GM10248 (cell line): Measurements from ENCODE around the gene ARF5.

Experiments used
- CTCF ChIA-PET: fragments of 300-600 bp; sonication (Branson Sonifier 250); formaldehyde crosslinking; extraction: SDS; loops from one replicate; lab custom pipeline; 2021; ENCODE audit warnings: antibody characterized with exemption; lab: Yijun Ruan, JAX
- POLR2A ChIA-PET: fragments of 350-650 bp; sonication (Branson Sonifier 250); formaldehyde crosslinking; extraction: SDS; loops from one replicate; lab custom pipeline; 2020; ENCODE audit warnings: antibody characterized with exemption; lab: Yijun Ruan, JAX
- DNase-seq: peaks from one replicate; pipeline ENCODE4 v3.0.0; 2012; ENCODE audit errors: extremely low spot score
- TF ChIP-seq, protein P1 (sequence below): IDR thresholded peaks from 2 replicates; pipeline ENCODE4 v1.5.1; 2012; ENCODE audit warnings: mild to moderate bottlenecking, low read depth; ENCODE audit errors: extremely low read depth, missing control alignments, control extremely low read depth

ARF5 gene

GRCh38 chr7:127625331-127625730 is 37.1 kb downstream of the ARF5 start:
- CTCF ChIA-PET = no interaction called here
- DNase-seq = no peak
- TF ChIP-seq, protein P1, sequence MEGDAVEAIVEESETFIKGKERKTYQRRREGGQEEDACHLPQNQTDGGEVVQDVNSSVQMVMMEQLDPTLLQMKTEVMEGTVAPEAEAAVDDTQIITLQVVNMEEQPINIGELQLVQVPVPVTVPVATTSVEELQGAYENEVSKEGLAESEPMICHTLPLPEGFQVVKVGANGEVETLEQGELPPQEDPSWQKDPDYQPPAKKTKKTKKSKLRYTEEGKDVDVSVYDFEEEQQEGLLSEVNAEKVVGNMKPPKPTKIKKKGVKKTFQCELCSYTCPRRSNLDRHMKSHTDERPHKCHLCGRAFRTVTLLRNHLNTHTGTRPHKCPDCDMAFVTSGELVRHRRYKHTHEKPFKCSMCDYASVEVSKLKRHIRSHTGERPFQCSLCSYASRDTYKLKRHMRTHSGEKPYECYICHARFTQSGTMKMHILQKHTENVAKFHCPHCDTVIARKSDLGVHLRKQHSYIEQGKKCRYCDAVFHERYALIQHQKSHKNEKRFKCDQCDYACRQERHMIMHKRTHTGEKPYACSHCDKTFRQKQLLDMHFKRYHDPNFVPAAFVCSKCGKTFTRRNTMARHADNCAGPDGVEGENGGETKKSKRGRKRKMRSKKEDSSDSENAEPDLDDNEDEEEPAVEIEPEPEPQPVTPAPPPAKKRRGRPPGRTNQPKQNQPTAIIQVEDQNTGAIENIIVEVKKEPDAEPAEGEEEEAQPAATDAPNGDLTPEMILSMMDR = no peak
- POLR2A ChIA-PET = no interaction called here

GRCh38 chr7:127628445-127628844 is 40.2 kb downstream of the ARF5 start:
- CTCF ChIA-PET = interaction anchor here (0.8 to 1.5 kb wide), 6 partner anchors 9 to 581 kb away, joined by 3 to 6 read pairs (median 4); partner anchors contain the start of gene ARF5

DNA sequence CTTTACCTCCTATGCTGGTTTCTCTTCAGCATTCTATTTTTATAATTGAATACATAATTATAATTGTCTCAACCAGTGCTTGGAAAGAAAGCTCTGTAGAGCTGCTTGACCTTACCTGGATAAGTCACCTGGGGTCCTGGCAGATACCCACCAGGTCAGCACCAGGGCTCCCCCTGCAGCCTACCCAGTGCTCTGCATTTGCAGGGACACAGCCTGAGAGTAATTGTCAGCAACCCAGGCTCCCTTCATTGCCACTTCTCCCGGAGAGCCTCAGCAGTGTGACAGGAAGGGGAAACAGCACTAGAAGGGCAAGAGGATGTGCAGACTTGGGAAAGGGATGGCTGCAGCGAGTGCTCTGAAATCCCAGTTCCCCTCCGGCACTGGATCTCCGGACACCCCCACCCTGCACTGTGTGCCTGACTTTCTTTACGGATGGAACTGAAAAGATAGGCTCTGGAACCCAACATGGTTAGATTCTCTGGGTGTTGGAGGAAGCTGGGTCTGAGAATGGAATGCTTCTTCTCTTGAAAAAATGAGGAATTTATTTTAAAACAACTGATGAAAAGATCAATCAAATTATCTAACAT is 41.1 kb downstream of the ARF5 start:
- ChIA-PET POLR2A (no interaction called here), CTCF (interaction anchor here (0.8 to 1.5 kb wide), 7 partner anchors 8 to 580 kb away, joined by 3 to 6 read pairs (median 3); partner anchors contain the start of gene ARF5)
- DNase-seq = peak; percentile 45
- TF ChIP-seq, protein P1 = peak; percentile 45

More at GRCh38 chr7:127628445-127628844, 40.2 kb downstream of the ARF5 start:
- TF ChIP-seq, protein P1 = no peak
- DNase-seq = no peak
- POLR2A ChIA-PET = no interaction called here

DNA sequence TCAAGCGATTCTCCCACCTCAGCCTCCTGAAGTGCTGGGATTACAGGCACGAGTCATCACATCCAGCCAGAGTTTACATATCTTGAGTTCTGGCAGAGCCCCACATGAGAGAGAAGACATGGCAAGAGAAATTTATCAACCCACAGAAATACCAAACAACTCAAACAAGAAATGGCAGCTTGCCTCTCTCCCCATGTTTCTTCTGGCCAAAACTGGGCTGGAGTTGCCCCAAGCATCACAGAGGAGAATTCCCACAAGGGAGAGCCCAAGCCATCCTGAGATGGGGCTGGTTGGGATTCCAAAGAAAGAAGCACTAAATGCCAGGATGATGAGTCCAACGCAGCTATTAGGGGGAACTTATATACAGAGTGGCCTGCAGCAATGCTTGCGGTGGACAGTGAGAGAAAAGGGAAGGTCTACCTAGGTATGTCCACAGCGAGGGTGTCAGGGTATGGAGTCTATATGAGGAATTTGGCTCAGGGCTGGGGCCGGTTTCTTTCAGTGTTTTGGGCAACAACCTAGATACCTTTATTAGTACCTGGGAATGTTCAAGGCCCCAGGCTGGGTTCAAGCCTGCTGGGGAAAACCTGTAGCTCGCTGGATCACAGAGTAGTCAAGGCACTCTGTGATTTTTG is 44.2 kb downstream of the ARF5 start:
- no peak for DNase-seq
- CTCF ChIA-PET = no interaction called here
- POLR2A ChIA-PET = no interaction called here
- TF ChIP-seq, protein P1 = no peak

- TF ChIP-seq, protein P1 = no peak
- ChIA-PET POLR2A (no interaction called here), CTCF (no interaction called here)
- DNase-seq = no peak
Measured at GRCh38 chr7:127635659-127636285, 47.6 kb downstream of the ARF5 start.

DNA sequence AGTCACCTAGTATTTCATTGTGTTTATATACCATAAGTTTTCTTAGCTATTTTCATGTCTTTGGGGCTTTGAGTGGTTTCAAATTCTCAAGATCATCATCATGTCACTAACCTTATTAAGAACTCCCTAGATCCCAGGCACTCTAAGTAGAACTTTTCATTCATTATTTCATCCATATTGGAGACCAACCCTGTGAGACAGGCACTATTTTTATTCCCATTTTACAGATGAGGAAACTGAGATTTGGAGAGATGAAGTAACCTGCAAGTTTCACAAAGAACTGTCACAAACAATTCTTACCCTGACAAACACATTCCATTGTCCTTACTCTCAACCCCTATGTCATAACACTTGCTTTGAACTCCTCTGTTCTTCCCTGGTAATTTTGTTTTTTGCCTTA is 50.0 kb downstream of the ARF5 start:
- DNase-seq = no peak
- CTCF ChIA-PET = interaction anchor here (0.7 to 2.0 kb wide), 3 partner anchors 9 to 40 kb away, joined by 3 to 6 read pairs (median 3); no protein-coding TSS in a partner anchor
- TF ChIP-seq, protein P1 = no peak
- POLR2A ChIA-PET = no interaction called here
